Measurements from ENCODE around the gene PELO.
A peak's percentile ranks its signal among the peaks of the same experiment; 100 is the strongest.

Gene PELO

GRCh38 chr5:52786391-52786790, 1.3 kb upstream of the PELO start:
- no peaks in the 10 kb centered on the region for H3K36me3 Mint-ChIP-seq
- H3K9me3 Mint-ChIP-seq, result no peaks in the 10 kb centered on the region
- H3K4me3 Mint-ChIP-seq, result no peak overlapping the region

DNA sequence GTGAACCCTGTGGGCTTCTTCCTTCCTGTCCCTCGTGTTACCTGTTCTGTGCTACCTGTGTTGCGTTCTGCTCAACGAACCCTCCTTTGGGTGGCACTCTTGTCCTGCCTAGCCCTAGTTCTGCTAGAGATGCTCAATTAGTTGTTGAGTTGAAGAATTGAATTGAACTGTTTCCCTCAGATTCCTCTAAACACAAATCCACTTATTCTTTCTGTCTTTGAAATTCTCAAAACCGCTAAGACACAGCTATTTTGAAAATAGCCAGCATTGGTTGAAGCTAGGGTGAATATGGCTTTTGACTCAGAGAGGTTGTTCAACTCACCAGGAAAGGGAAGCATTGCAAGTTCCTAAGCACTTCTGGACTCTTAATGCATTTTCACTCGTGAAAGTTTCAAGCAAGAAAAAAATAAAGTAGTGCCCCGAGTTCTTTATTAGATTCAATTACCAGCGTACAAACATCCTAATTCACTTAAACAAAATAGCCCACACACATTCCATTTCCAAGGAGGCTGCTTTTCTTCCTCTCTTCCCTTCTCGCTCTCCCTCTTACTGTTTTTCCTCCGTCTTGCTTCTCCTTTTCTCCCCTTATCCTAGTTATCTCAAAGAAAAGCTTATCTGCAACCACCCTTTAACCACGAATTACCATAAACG, 642 bp upstream of the PELO start:
- ATAC-seq, result no peak
- H3K27ac Mint-ChIP-seq, result peak overlapping the region; percentile 73
- H3K4me1 Mint-ChIP-seq, result peaks cover 20% of the 10 kb centered on the region
- H3K27me3 Mint-ChIP-seq, result peaks cover 54% of the 10 kb centered on the region
- H3K9me3 Mint-ChIP-seq, result no peaks in the 10 kb centered on the region
- H3K36me3 Mint-ChIP-seq, result no peaks in the 10 kb centered on the region
- peak overlapping the region; percentile 84 for H3K4me3 Mint-ChIP-seq

More at GRCh38 chr5:52786391-52786790, 1.3 kb upstream of the PELO start:
- Mint-ChIP-seq H3K4me1 (peaks cover 20% of the 10 kb centered on the region), H3K27ac (no peak overlapping the region), H3K27me3 (peaks cover 61% of the 10 kb centered on the region)
- no peak for ATAC-seq

DNA sequence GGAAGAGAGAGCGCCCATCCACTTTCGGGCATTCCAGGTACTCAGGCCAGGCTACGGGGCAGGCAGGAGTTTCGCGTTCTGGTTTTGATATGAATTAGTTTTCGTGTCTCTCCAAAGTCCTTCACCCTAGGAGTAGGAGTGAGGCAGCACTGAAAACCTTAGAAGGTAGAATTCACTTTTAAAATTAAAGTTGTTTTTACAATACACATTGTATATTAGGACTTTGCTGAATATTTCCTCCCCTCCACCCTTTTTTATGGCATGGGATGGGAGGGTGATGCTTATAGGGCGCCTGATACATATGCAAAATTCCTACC, 747 bp downstream of the PELO start:
- Mint-ChIP-seq H3K27me3 (peaks cover 40% of the 10 kb centered on the region), H3K27ac (no peak overlapping the region), H3K4me3 (peak overlapping the region; percentile 84), H3K9me3 (no peaks in the 10 kb centered on the region), H3K4me1 (peaks cover 20% of the 10 kb centered on the region), H3K36me3 (no peaks in the 10 kb centered on the region)
- no peak for ATAC-seq

DNA sequence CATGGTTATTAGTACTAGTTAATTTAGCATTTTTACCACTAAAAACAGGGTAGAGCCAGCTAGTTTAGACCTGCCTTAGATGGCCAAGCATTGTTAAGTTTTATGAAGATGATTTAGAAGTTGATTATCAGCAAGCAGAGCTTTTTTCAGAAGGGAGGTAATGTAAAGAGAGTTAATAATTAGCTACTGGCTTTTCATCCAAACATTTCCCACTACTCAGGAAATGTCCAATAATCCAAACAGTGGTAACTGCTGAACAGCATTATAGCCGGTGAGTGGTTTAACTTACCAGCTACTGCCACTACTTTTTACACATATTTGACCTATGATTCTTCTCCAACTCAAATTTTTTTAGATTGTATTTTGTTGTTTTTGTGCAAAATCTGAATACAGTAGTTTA, 1.7 kb downstream of the PELO start:
- Mint-ChIP-seq H3K4me3 (no peak overlapping the region), H3K27ac (no peak overlapping the region), H3K36me3 (no peaks in the 10 kb centered on the region), H3K9me3 (no peaks in the 10 kb centered on the region), H3K27me3 (peaks cover 36% of the 10 kb centered on the region), H3K4me1 (peaks cover 20% of the 10 kb centered on the region)
- no peak for ATAC-seq

GRCh38 chr5:52789851-52790250, 2.1 kb downstream of the PELO start:
- Mint-ChIP-seq H3K27me3 (peaks cover 36% of the 10 kb centered on the region), H3K27ac (no peak overlapping the region), H3K4me3 (no peak overlapping the region), H3K9me3 (no peaks in the 10 kb centered on the region), H3K36me3 (no peaks in the 10 kb centered on the region), H3K4me1 (peaks cover 20% of the 10 kb centered on the region)
- ATAC-seq, result no peak

GRCh38 chr5:52791366-52791765, 3.6 kb downstream of the PELO start:
- Mint-ChIP-seq H3K4me1 (peaks cover 18% of the 10 kb centered on the region), H3K27me3 (peaks cover 33% of the 10 kb centered on the region), H3K9me3 (no peaks in the 10 kb centered on the region), H3K4me3 (no peak overlapping the region), H3K27ac (no peak overlapping the region), H3K36me3 (no peaks in the 10 kb centered on the region)
- no peak for ATAC-seq

GRCh38 chr5:52794519-52794918, 6.8 kb downstream of the PELO start:
- no peak overlapping the region for H3K27ac Mint-ChIP-seq
- peaks cover 18% of the 10 kb centered on the region for H3K4me1 Mint-ChIP-seq
- ATAC-seq, result no peak
- H3K4me3 Mint-ChIP-seq, result no peak overlapping the region
- H3K36me3 Mint-ChIP-seq, result no peaks in the 10 kb centered on the region
- H3K27me3 Mint-ChIP-seq, result peaks cover 6% of the 10 kb centered on the region
- H3K9me3 Mint-ChIP-seq, result no peaks in the 10 kb centered on the region

- Mint-ChIP-seq H3K27me3 (no peaks in the 10 kb centered on the region), H3K27ac (no peak overlapping the region), H3K36me3 (no peaks in the 10 kb centered on the region), H3K4me1 (peaks cover 34% of the 10 kb centered on the region), H3K4me3 (no peak overlapping the region), H3K9me3 (no peaks in the 10 kb centered on the region)
- ATAC-seq, result no peak
Observed at GRCh38 chr5:52796031-52796430, 8.3 kb downstream of the PELO start.

- no peaks in the 10 kb centered on the region for H3K9me3 Mint-ChIP-seq
- no peak overlapping the region for H3K4me3 Mint-ChIP-seq
- peaks cover 39% of the 10 kb centered on the region for H3K4me1 Mint-ChIP-seq
- no peak overlapping the region for H3K27ac Mint-ChIP-seq
- no peaks in the 10 kb centered on the region for H3K36me3 Mint-ChIP-seq
- ATAC-seq, result no peak
- no peaks in the 10 kb centered on the region for H3K27me3 Mint-ChIP-seq
Observed at GRCh38 chr5:52796516-52797103, 8.9 kb downstream of the PELO start.

GRCh38 chr5:52798938-52799337, 11.2 kb downstream of the PELO start:
- H3K27ac Mint-ChIP-seq, result peak overlapping the region; percentile 99
- ATAC-seq, result no peak
- no peaks in the 10 kb centered on the region for H3K36me3 Mint-ChIP-seq
- H3K4me1 Mint-ChIP-seq, result peaks cover 47% of the 10 kb centered on the region
- no peaks in the 10 kb centered on the region for H3K9me3 Mint-ChIP-seq
- H3K4me3 Mint-ChIP-seq, result peak overlapping the region; percentile 98
- no peaks in the 10 kb centered on the region for H3K27me3 Mint-ChIP-seq

GRCh38 chr5:52799358-52799982, 11.8 kb downstream of the PELO start:
- no peaks in the 10 kb centered on the region for H3K9me3 Mint-ChIP-seq
- H3K4me1 Mint-ChIP-seq, result peaks cover 51% of the 10 kb centered on the region
- peak overlapping the region; percentile 98 for H3K4me3 Mint-ChIP-seq
- no peaks in the 10 kb centered on the region for H3K27me3 Mint-ChIP-seq
- peak overlapping the region; percentile 99 for H3K27ac Mint-ChIP-seq
- H3K36me3 Mint-ChIP-seq, result peaks cover 4% of the 10 kb centered on the region
- peak; percentile 44 for ATAC-seq

DNA sequence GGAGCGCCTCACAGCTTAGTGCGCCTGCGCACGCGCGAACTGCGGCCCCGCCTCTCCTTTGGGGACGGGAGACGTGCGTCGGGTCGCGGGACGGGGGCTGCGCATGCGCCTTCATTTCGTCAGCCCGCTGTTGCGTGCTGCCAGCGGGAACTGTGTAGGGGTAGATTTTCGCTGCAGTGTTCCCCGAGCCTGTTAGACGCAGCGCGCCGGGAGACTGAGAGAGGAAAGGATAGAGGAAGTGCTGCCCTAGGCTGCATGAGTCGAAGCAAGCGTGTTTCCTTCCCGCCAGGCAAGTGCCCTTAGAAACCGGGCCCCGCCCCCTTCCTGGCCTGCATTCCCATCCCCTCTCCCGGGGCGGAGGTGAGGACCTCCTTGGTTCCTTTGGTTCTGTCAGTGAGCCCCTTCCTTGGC, 12.3 kb downstream of the PELO start:
- peaks cover 9% of the 10 kb centered on the region for H3K36me3 Mint-ChIP-seq
- H3K9me3 Mint-ChIP-seq, result no peaks in the 10 kb centered on the region
- H3K27me3 Mint-ChIP-seq, result no peaks in the 10 kb centered on the region
- peak overlapping the region; percentile 98 for H3K4me3 Mint-ChIP-seq
- H3K27ac Mint-ChIP-seq, result peak overlapping the region; percentile 99
- peak; percentile 93 for ATAC-seq
- peaks cover 57% of the 10 kb centered on the region for H3K4me1 Mint-ChIP-seq

DNA sequence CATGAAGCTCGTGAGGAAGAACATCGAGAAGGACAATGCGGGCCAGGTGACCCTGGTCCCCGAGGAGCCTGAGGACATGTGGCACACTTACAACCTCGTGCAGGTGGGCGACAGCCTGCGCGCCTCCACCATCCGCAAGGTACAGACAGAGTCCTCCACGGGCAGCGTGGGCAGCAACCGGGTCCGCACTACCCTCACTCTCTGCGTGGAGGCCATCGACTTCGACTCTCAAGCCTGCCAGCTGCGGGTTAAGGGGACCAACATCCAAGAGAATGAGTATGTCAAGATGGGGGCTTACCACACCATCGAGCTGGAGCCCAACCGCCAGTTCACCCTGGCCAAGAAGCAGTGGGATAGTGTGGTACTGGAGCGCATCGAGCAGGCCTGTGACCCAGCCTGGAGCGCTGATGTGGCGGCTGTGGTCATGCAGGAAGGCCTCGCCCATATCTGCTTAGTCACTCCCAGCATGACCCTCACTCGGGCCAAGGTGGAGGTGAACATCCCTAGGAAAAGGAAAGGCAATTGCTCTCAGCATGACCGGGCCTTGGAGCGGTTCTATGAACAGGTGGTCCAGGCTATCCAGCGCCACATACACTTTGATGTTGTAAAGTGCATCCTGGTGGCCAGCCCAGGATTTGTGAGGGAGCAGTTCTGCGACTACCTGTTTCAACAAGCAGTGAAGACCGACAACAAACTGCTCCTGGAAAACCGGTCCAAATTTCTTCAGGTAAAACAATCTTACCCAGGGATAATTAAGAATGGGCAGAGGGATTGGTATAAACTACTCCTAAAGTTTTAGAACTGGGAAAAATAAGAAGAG, 12.9 kb downstream of the PELO start:
- Mint-ChIP-seq H3K4me3 (peak overlapping the region; percentile 98), H3K36me3 (peaks cover 16% of the 10 kb centered on the region), H3K27me3 (no peaks in the 10 kb centered on the region), H3K4me1 (peaks cover 61% of the 10 kb centered on the region), H3K9me3 (no peaks in the 10 kb centered on the region), H3K27ac (peak overlapping the region; percentile 99)
- ATAC-seq, result peak; percentile 69

DNA sequence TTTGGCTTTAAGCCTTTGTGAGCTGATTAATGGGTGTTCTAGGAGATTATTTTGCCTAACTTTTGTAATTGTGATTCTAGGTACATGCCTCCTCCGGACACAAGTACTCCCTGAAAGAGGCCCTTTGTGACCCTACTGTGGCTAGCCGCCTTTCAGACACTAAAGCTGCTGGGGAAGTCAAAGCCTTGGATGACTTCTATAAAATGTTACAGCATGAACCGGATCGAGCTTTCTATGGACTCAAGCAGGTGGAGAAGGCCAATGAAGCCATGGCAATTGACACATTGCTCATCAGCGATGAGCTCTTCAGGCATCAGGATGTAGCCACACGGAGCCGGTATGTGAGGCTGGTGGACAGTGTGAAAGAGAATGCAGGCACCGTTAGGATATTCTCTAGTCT, 13.6 kb downstream of the PELO start:
- Mint-ChIP-seq H3K36me3 (peaks cover 19% of the 10 kb centered on the region), H3K4me3 (peak overlapping the region; percentile 98), H3K27ac (peak overlapping the region; percentile 99), H3K27me3 (no peaks in the 10 kb centered on the region), H3K4me1 (peaks cover 61% of the 10 kb centered on the region), H3K9me3 (no peaks in the 10 kb centered on the region)
- ATAC-seq, result no peak

- Mint-ChIP-seq H3K27me3 (no peaks in the 10 kb centered on the region), H3K4me3 (no peak overlapping the region), H3K4me1 (peaks cover 61% of the 10 kb centered on the region), H3K36me3 (peaks cover 19% of the 10 kb centered on the region), H3K27ac (no peak overlapping the region), H3K9me3 (no peaks in the 10 kb centered on the region)
- ATAC-seq, result no peak
Observed at GRCh38 chr5:52802272-52802973, 14.7 kb downstream of the PELO start.

Measured in stimulated activated memory B cell treated with anti-CD40 and anti-IgM and Interleukin-4, amounts not matched to agents 10 μg/mL and 1 μg/mL and 100 μg/mL, for 72 hours (primary cell).